Measurements from ENCODE around the gene USP21.

DNA sequence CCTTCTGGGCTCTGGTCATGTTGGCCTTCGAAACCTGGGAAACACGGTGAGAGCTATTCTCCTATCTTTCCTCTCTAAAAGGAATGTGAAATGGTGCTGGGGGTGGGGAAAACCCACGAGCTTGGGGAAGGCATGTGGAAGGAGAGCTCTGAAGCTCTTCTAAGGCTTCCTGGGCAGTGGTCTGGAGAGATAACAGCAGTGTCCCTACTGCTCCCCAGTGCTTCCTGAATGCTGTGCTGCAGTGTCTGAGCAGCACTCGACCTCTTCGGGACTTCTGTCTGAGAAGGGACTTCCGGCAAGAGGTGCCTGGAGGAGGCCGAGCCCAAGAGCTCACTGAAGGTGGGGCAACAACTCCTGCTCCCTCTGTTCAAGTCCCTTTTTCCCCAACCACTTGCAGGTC, 2.8 kb downstream of the USP21 start:
- TF ChIP-seq POLR2A (IDR thresholded peaks at IDR 0.05) (no peak), POLR2AphosphoS5 (IDR thresholded peaks at IDR 0.05) (no peak), EP300 (IDR thresholded peaks at IDR 0.05) (no peak)
- TF ChIP-seq, protein P1, sequence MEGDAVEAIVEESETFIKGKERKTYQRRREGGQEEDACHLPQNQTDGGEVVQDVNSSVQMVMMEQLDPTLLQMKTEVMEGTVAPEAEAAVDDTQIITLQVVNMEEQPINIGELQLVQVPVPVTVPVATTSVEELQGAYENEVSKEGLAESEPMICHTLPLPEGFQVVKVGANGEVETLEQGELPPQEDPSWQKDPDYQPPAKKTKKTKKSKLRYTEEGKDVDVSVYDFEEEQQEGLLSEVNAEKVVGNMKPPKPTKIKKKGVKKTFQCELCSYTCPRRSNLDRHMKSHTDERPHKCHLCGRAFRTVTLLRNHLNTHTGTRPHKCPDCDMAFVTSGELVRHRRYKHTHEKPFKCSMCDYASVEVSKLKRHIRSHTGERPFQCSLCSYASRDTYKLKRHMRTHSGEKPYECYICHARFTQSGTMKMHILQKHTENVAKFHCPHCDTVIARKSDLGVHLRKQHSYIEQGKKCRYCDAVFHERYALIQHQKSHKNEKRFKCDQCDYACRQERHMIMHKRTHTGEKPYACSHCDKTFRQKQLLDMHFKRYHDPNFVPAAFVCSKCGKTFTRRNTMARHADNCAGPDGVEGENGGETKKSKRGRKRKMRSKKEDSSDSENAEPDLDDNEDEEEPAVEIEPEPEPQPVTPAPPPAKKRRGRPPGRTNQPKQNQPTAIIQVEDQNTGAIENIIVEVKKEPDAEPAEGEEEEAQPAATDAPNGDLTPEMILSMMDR (IDR thresholded peaks at IDR 0.05) = no peak
